ENCODE results near the gene PROSER2.

The PROSER2 gene

DNA sequence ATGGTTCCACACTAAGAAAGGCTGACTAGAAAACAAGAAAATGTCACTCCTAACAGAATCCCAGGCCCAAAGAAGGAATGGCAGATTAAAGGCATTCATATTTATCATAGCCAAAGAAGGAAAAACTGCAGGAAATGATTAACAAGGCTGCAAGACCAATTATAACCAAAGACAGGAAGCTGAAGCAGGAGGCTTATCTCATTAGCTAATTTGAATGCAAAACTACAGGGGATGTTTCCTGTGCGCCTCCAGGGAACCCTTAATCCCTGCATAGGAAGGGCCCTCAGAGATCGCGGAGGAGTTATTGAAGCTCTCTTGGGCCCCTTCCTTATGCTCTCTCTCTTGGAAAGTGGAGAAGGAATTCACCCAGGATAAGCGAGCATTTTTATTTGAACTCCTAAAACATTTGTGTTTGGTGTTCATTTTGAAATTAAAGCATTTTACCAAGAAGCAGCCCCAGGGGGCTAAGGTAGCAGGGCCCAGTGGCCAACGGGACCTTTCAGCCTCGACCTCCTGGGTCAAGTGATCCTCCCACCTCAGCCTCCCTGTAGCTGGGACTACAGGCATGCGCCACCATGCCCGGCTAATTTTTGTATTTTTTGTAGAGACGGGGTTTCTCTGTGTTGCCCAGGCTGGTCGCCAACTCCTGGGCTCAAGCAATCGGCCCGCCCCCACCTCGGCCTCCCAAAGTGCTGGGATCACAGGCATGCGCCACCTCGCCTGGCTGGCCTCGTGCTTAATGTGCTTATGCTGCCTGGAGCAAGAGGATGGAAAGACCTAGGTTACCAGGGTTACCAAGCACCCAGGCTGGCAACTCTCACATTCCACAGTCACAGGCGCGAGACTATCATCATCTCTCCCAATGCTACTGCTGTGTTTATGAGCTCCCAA lies 24.1 kb upstream of the PROSER2 start:
- in situ Hi-C loops (cut with MboI; ENCODE audit: low pct_unique_long_range_greater_than_20kb, low sequenced_read_pairs), result no loop called here
- DNase-seq, result peak; percentile 90

DNA sequence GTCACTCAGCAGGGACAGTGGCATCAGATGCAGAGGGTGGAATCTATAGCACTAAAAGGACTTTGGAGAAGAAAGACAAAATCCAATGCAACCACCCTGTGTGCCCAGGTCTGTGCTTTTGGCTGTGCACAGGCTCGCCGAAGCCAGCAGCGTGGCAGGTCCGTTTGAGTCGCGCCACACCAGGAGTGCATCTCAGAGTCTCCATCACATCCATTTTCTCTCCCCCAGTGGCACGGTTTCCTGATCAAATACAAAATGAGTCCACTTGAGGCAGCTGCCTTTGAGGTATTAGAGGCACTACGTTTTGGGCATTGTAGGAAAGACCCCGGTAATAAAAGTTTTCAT lies 23.4 kb upstream of the PROSER2 start:
- in situ Hi-C loops (cut with MboI; ENCODE audit: low pct_unique_long_range_greater_than_20kb, low sequenced_read_pairs), result no loop called here
- DNase-seq, result no peak

DNA sequence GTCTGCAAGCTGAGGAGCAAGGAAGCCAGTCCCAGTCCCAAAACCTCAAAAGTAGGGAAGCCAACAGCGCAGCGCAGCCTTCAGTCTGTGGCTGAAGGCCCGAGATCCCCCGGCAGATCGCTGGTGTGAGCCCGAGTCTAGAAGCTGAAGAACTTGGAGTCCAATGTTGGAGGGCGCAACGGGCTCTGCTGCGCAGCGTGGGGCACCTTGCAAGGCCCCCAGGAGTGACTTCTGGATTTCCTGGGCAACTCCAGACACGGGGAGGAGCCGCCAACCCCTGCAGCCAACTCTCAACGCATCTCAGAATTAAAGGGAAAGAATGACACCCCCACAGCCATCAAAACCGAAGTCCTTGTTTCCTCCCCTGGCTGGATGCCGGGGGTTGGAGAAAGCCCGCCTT lies 18.8 kb upstream of the PROSER2 start:
- no peak for DNase-seq
- in situ Hi-C loops (cut with MboI; ENCODE audit: low pct_unique_long_range_greater_than_20kb, low sequenced_read_pairs), result no loop called here

DNA sequence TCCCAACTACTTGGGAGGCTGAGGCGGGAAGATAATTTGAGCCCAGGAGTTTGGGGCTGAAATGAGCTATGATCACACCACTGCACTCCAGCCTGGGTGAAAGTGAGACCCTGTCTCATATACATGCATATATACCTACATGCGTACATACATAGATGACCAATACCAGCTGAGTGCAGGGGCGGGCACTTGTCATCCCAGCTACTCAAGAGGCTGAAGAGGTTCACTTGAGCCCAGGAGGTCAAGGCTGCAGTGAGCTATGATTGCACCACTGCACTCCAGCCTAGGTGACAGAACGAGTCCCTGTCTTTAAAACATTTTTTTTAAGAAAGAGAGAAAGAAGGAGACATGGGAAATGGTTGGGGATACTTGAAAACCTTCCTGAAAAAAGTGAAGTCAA lies 17.4 kb upstream of the PROSER2 start:
- DNase-seq, result no peak
- in situ Hi-C loops (cut with MboI; ENCODE audit: low pct_unique_long_range_greater_than_20kb, low sequenced_read_pairs), result no loop called here

DNA sequence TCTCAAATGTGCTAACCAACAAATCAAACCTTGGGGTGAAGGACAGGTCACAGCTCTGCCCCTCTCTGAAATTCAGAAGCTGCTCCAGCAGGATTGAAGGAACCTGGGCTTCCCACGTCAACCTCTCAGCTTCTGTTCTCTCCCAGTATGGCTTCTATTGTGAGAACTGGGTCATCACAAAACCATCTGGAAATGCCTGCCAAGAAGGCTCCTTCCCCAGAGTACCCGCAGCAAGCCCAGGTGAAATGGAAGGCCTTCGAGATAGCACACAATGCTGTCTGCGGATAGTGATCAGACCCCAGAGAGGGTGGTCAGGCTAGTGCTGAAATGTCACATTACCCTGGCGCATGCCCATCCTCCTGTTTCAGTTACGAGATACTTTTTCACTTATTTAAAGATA lies 16.4 kb upstream of the PROSER2 start:
- DNase-seq, result no peak
- in situ Hi-C loops (cut with MboI; ENCODE audit: low pct_unique_long_range_greater_than_20kb, low sequenced_read_pairs), result no loop called here

DNA sequence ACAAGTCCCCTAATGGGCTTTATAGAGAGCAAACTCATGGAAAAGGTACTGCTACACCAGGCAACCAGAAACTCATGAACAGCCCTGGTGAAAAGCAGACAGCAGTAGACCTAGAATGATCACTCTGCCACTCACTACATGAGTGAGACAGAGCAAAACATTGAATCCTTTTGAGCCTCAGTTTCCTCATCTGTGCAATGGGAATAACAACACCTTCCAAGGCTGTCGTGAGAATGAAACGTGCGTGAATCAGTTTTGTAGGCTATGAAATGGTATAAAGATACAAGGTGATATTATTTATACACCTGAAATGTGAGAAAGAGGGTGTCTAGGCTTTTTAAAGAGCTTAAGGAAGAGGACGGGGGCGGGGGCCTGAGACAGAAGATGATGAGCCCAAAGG lies 14.3 kb upstream of the PROSER2 start:
- in situ Hi-C loops (cut with MboI; ENCODE audit: low pct_unique_long_range_greater_than_20kb, low sequenced_read_pairs), result no loop called here
- no peak for DNase-seq

DNA sequence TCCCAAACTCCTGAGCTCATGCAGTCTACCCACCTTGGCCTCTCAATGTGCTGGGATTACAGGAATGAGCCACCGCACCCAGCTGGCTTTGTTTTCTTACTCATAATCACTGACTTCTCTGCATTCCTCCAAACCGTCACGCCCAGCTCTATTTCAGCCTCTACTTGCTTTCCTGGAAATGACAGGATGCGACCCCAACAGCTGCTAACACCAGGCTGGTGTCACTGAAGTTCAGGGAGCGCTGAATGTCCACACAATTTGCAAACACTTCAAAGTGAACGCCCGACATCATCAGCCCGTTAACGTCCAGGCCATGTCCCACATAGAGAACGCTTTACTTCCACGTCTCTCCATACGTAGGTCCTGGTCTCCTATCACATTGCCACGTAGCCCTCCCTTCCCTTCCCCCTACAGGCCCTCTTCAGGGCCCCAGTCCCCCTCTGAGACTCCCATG lies 12.8 kb upstream of the PROSER2 start:
- in situ Hi-C loops (cut with MboI; ENCODE audit: low pct_unique_long_range_greater_than_20kb, low sequenced_read_pairs), result no loop called here
- no peak for DNase-seq

DNA sequence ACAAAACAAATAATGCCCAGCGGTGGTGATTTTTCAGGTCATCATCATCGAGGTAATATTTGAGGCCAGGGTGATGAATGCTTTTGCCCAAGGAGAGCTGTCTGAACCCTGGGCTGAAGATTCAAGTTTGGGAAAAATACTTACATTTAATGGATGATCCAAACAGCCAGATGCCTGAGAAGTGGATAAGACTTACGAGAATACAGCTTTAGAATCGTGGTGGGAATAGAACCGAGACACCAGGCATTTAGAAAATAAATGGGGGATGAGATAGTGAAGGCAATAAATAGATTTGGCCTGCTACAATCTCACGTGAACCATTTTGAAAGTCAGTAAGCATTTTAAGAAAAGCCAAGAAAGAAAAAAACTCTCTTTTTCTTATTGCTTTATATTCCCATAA lies 12.2 kb upstream of the PROSER2 start:
- in situ Hi-C loops (cut with MboI; ENCODE audit: low pct_unique_long_range_greater_than_20kb, low sequenced_read_pairs), result no loop called here
- no peak for DNase-seq

DNA sequence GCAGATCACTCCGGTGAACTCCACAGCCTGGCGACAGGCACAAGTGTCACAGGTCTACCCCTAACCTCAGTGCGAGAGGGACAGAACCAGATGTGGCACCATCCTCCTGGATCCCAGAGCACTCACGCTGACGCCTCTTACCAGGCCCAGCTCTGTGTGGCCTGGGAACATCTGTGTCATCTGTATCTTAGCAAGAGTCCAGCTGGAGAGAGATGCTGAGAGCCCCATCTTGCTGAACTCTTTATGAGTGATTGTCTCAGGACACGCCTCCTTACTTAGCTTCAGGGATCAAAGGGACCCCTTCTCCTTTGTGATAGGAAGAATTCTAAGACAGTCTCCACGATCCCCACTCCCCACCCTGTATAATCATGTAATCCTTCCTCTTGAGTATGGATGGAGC lies 10.0 kb upstream of the PROSER2 start:
- in situ Hi-C loops (cut with MboI; ENCODE audit: low pct_unique_long_range_greater_than_20kb, low sequenced_read_pairs), result no loop called here
- no peak for DNase-seq

DNA sequence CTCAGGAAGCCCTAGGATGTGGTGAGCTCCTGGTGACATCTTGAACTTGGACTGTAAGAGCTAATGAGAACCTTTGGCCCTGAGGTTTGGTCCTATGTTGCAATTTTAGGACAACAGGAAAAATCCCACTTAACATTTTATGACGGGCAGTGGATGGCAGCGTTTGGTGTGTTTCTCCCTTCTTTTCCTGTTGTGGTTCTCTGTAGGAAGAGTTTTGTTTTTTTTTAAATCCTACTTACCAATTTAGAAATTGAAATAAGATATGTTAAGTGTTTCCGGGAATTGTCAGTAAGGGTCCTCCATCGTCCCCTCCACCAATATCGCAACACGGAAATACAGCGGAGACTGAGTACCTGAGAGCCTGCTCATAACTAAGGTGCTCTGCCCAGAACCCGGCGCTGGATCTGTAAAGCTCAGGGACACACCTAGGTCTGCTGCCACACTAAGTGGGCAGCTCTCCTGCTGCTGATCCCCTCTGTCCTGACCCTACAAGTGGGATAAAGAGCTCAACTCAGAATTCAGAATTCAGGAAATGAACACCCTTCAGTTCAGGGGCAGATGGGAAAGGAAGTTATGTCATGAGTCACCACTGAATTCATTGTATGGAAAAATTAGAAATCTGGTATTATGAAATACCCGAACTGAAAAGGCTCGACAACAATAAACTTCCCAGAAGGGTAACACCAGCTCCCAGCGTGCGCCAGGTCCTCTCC lies 9.1 kb upstream of the PROSER2 start:
- peak; percentile 55 for DNase-seq
- in situ Hi-C loops (cut with MboI; ENCODE audit: low pct_unique_long_range_greater_than_20kb, low sequenced_read_pairs), result no loop called here

DNA sequence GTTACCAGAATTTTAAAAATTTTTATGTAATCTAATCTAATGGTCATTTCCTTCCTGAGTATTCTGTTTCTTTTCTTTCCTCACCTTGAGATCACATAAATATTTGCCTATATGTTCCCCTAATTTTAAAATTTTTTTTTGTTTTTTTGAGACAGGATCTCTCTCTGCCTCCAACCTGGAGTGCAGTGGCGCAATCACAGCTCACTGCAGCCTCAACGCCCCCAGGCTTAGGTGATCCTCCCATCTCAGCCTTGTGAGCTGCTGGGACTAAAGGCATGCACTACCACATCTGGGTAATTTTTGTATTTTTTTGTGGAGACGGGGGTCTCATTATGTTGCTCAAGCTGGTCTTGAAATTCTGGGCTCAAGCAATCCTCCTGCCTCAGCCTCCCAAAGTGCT lies 4.1 kb upstream of the PROSER2 start:
- no peak for DNase-seq
- in situ Hi-C loops (cut with MboI; ENCODE audit: low pct_unique_long_range_greater_than_20kb, low sequenced_read_pairs), result no loop called here

DNA sequence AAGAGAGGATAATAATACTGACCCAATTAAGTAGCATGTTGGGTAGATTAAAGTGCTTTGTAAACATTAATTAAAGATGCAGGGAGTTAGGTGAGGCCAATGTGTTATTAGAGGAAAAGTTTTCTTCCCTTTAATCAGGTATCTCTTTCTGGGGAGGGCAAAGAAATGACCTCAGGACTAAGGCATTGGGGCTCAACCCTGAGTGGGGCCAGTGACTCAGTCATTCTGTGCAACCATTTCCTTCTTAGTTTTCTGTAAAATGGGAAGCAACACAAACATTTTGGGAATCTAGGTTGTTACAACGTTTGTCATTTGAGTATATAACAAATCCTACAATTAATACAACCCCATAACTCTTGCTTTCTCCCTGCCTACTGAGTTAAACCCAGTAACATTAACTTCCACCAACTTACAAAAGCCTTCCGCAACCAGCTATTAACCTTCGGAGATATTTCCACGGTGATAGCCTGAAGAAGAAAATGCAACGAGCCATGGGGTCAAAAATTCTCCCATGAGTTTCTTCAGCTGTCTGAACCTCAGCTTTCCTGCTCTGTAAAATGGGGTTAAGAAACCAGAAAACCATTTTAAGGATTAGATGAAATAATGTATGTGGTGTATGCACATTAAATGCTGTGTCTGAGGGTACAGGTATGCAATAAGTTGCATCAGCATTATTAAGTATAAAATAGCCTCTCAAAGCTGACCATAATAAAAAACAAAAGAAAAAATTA lies 965 bp upstream of the PROSER2 start:
- in situ Hi-C loops (cut with MboI; ENCODE audit: low pct_unique_long_range_greater_than_20kb, low sequenced_read_pairs), result no loop called here
- no peak for DNase-seq

DNA sequence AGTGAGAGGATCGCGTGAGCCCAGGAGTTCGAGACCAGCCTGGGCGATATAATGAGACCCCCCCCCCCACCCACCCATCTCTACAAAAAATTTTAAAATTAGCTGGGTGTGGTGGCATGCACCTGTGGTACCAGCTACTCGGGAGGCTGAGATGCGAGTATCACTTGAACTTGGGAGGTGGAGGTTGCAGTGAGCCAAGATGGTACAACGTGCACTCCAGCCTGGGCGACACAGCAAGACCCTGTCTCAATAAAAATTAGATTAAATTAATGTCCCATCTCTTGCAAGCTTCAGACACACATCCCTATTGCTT lies 391 bp upstream of the PROSER2 start:
- no peak for DNase-seq
- in situ Hi-C loops (cut with MboI; ENCODE audit: low pct_unique_long_range_greater_than_20kb, low sequenced_read_pairs), result no loop called here

DNA sequence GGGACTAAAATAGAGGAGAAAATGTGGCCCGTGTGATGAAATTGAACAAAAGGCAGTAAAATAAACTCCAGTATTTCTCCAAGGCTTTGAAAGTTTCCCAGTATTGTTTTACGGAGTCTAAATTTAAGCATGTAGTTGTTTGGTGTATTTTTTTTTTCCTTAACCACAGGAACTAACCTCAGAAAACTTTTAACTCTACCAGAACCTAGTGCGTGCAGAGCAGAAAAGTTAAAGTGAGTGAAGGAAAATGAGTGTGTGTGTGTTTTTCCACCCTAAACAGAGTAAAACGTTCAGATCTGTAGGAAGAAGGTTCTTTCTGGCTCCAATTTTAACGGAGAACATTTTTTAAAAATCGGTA lies 812 bp downstream of the PROSER2 start:
- peak; percentile 55 for DNase-seq
- in situ Hi-C loops (cut with MboI; ENCODE audit: low pct_unique_long_range_greater_than_20kb, low sequenced_read_pairs), result no loop called here

DNA sequence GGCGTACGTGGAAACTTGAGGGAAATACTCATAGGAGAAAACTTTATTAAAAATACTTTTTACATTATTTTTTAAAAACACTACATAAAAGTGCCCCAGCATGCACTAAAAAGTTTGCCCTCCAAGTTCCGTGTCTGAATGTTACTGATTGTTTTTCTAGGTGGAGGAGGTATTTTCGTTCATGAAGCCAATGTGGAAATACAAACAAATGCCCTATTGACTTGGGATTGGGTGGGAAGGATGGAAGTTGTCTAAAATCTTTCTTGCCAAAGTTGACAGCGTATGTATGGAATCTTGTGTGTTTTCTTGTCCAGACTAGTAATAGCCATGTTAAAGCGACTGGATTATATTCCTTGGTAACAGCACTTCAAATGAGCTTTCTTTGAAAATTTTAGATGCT lies 1.2 kb downstream of the PROSER2 start:
- no peak for DNase-seq
- in situ Hi-C loops (cut with MboI; ENCODE audit: low pct_unique_long_range_greater_than_20kb, low sequenced_read_pairs), result no loop called here

DNA sequence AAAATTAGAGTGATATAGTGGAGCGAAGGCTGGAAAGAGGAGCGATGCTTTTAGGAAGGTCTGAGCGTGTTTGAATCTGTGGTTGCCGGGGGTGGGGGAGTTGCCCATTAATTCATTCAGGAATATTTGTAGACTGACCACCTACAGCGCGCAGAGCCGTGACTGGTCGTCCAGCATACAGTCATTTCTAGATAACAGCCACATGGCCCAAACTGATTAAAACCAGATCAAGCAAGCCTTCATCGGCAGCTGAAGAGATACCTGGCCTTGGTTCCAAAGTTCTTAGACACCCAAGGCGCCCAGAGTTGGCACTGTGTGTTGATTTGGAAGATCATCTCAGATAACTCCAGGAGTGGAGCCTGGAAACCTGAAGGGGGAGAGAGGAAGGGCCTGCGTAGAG lies 1.7 kb downstream of the PROSER2 start:
- no peak for DNase-seq
- in situ Hi-C loops (cut with MboI; ENCODE audit: low pct_unique_long_range_greater_than_20kb, low sequenced_read_pairs), result no loop called here

DNA sequence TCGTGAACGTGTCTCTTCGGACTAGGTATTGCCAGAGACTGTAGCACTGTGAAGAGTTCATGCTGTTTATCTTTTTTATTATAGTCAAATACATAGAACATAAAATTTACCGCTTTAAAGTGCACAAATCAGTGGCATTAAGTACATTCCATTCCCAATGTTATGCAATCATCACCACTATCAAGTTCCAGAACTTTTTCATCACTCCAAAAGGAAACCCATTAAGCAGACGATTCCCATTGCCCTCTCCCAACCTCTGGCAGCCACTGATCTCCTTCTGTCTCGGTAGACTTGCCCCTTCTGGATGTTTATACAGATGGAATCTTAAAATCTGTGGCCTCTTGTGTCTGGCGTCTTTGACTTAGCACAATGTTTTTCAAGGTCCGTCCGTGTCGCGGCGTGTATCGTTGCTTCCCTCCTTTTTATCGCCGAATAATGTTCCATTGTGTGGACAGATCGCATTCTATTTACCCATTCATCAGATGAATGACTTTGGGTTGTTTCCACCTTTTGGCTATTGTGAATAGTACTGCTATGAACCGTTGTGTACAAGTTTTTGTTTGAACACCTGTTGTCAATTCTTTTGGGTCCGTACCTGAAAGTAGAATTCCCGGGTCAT lies 2.7 kb downstream of the PROSER2 start:
- DNase-seq, result no peak
- in situ Hi-C loops (cut with MboI; ENCODE audit: low pct_unique_long_range_greater_than_20kb, low sequenced_read_pairs), result no loop called here

DNA sequence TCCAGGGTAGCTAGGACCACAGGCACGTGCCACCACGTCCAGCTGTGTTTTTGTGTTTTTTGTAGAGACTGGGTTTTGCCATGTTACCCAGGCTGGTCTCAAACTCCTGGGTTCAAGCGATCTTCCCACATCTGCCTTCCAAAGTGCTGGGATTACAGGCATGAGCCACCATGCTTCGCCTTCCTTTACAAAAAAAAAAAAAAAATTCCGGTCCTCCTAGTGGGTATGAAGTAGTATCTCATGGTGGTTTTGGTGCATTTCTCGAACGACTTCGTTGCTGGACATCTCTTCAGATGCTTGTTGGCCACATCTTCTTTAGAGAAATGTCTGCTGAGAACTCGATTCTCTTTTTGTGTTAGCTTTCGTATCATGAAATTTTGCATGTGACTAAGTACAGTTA lies 3.9 kb downstream of the PROSER2 start:
- in situ Hi-C loops (cut with MboI; ENCODE audit: low pct_unique_long_range_greater_than_20kb, low sequenced_read_pairs), result no loop called here
- DNase-seq, result no peak

DNA sequence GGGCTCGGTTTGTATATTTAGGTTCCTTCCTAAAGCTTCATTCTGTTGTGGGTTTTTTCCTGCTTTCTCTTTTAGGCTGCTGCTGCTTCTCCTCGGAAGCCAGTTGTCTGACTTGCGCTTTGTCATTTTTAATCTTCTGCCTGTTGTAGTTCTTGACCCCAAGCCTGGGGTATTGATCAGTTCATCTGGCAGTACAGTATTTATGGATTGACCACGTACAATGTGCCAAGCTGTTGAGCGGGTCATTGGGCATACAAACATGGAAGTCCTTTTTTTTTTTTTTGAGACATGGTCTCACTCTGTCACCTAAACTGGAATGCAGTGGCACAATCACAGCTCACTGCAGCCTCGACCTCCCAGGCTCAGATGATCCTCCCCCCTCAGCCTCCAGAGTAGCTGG lies 4.3 kb downstream of the PROSER2 start:
- in situ Hi-C loops (cut with MboI; ENCODE audit: low pct_unique_long_range_greater_than_20kb, low sequenced_read_pairs), result no loop called here
- DNase-seq, result no peak

DNA sequence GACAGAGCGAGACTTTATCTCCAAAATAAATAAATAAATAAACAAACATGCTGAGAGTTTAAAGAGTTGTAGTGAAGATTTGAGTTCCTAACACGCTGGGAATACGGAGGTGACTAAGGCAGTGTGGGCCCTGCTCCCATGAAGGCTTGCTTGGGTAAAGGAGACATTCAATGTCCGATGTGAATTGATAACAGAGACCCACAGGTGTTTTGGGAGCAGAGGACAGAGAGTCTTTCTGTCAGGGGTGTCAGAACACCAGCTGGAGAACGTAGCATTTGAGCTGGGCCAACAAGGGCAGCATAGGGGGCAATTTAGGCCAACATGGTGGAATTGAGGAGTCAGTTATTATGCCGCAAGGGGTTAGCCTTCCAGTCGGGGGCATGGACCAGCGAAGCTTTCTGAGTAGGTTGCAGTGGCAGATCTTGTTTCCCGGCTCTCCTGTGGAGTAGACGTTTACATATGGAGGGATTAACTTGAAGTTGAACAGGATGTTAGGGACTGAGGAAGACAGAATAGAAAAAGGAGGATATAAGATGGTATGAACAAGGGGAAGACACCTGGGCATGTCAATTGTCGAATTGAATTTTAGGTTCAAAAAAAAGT lies 5.6 kb downstream of the PROSER2 start:
- DNase-seq, result no peak
- in situ Hi-C loops (cut with MboI; ENCODE audit: low pct_unique_long_range_greater_than_20kb, low sequenced_read_pairs), result no loop called here
